GM23338 (cell line): ENCODE results near the gene BTN2A1.

Experiments used
- NANOG ChIP-seq: IDR thresholded peaks from 2 replicates; pipeline ENCODE4 v1.6.1; 2016; ENCODE audit warnings: antibody characterized with exemption, borderline replicate concordance
- TF ChIP-seq, protein P1 (sequence below), 2 experiments: fragments of 200-600 bp in 1 of 2; sonication (generic) in 1 of 2; conservative IDR thresholded peaks; 2 replicates each; pipeline versions ENCODE4 v1.5.1 to v1.6.1; 2016 to 2017; ENCODE audit warnings: antibody characterized with exemption in 2 of 2, low read depth in 2 of 2, mild to moderate bottlenecking in 2 of 2, moderate library complexity in 1 of 2

DNA sequence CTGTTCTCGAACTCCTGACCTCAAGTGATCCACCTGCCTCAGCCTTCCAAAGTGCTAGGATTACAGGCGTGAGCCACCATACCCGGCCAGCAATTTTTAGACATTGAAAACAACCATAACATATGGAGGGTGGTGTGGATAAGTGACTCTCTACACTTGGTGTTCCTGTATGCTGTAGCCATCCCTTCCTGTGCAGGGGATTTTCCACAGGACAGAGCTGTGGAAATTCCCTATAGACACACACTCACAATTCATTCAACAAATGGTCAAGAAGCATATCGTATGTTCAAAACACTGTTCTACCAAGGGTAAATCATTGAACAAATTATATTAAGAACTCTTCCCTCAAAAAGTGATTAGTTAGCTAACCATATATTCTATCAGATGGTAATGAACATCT lies 6.3 kb downstream of the BTN2A1 start:
- TF ChIP-seq, protein P1, sequence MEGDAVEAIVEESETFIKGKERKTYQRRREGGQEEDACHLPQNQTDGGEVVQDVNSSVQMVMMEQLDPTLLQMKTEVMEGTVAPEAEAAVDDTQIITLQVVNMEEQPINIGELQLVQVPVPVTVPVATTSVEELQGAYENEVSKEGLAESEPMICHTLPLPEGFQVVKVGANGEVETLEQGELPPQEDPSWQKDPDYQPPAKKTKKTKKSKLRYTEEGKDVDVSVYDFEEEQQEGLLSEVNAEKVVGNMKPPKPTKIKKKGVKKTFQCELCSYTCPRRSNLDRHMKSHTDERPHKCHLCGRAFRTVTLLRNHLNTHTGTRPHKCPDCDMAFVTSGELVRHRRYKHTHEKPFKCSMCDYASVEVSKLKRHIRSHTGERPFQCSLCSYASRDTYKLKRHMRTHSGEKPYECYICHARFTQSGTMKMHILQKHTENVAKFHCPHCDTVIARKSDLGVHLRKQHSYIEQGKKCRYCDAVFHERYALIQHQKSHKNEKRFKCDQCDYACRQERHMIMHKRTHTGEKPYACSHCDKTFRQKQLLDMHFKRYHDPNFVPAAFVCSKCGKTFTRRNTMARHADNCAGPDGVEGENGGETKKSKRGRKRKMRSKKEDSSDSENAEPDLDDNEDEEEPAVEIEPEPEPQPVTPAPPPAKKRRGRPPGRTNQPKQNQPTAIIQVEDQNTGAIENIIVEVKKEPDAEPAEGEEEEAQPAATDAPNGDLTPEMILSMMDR (conservative IDR thresholded peaks at IDR 0.05; ENCODE audit: low read depth in 2 of 2): no peak
- TF ChIP-seq NANOG: no peak
